ENCODE measurements around the gene LTBP1.

DNA sequence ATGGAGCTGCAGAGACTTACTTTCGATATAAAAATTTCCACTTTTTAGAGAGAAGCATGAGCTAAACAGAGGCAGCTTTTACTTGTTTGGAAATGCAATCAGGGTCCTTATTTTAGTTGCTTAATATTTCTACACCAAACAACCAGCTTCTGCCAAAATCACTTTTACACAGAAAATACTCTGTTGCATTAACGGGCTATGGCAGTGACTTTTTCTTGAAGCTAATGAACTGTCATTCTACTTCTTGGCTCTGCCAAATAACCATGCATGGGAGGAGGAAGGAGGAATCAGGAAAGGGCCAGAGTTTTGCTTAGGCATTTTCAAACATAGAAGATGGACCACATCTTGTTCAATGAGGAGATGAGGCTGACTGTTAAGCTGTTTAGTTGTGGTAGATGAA is 23.6 kb upstream of the LTBP1 start:
- TF ChIP-seq, protein P1, sequence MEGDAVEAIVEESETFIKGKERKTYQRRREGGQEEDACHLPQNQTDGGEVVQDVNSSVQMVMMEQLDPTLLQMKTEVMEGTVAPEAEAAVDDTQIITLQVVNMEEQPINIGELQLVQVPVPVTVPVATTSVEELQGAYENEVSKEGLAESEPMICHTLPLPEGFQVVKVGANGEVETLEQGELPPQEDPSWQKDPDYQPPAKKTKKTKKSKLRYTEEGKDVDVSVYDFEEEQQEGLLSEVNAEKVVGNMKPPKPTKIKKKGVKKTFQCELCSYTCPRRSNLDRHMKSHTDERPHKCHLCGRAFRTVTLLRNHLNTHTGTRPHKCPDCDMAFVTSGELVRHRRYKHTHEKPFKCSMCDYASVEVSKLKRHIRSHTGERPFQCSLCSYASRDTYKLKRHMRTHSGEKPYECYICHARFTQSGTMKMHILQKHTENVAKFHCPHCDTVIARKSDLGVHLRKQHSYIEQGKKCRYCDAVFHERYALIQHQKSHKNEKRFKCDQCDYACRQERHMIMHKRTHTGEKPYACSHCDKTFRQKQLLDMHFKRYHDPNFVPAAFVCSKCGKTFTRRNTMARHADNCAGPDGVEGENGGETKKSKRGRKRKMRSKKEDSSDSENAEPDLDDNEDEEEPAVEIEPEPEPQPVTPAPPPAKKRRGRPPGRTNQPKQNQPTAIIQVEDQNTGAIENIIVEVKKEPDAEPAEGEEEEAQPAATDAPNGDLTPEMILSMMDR (conservative IDR thresholded peaks at IDR 0.05 in 1 of 2, IDR thresholded peaks at IDR 0.05 in 1 of 2; ENCODE audit: extremely low read depth in 1 of 2, insufficient read depth in 1 of 2, low read depth in 1 of 2, low read length in 2 of 2): no peak
- no peak for TF ChIP-seq EZH2 (IDR thresholded peaks at IDR 0.05; ENCODE audit: borderline replicate concordance, low read length)
